NT2/D1 (cell line): ENCODE measurements around the gene MPG.
A peak's percentile ranks its signal among the peaks of the same experiment; 100 is the strongest.

Experiments
- DNase-seq: peaks from one replicate; pipeline ENCODE4 v3.0.0-alpha.2; 2011; ENCODE audit warnings: low read depth, low spot score
- H3K27me3 ChIP-seq: 2 replicates; pipeline ENCODE4 v1.6.0; 2011; ENCODE audit warnings: mild to moderate bottlenecking; ENCODE audit not compliant: insufficient read length, insufficient read depth
- H3K36me3 ChIP-seq: 2 replicates; pipeline ENCODE4 v1.6.1; 2011; ENCODE audit warnings: mild to moderate bottlenecking, low read length, mixed read lengths; ENCODE audit not compliant: insufficient read depth, insufficient read length
- H3K4me1 ChIP-seq: 2 replicates; pipeline ENCODE4 v1.5.1; 2011; ENCODE audit not compliant: insufficient read depth, insufficient read length
- H3K4me3 ChIP-seq: 2 replicates; pipeline ENCODE4 v1.5.1; 2011; ENCODE audit warnings: low read depth; ENCODE audit not compliant: insufficient read length
- H3K9ac ChIP-seq: 2 replicates; pipeline ENCODE4 v1.6.0; 2011; ENCODE audit warnings: low read depth; ENCODE audit not compliant: insufficient read length
- H3K9me3 ChIP-seq: 2 replicates; pipeline ENCODE4 v1.5.1; 2011; ENCODE audit warnings: mild to moderate bottlenecking, low read length; ENCODE audit not compliant: insufficient read depth
- SUZ12 ChIP-seq: IDR thresholded peaks from 2 replicates; pipeline ENCODE4 v1.6.1; 2011; ENCODE audit not compliant: insufficient read length, insufficient read depth; ENCODE audit errors: extremely low read depth
- YY1 ChIP-seq: IDR thresholded peaks from 2 replicates; pipeline ENCODE4 v1.6.1; 2011; ENCODE audit not compliant: insufficient read length, insufficient read depth
- ZNF274 ChIP-seq: IDR thresholded peaks from 2 replicates; pipeline ENCODE4 v1.6.1; 2011; ENCODE audit warnings: mild to moderate bottlenecking, low read depth, low read length

Gene MPG

GRCh38 chr16:76535-77272 lies 1.3 kb upstream of the MPG start:
- Histone ChIP-seq H3K4me1 (peaks cover 50% of the 10 kb centered on the region), H3K36me3 (peaks cover 24% of the 10 kb centered on the region), H3K4me3 (peak overlapping the region; percentile 85), H3K9ac (peak overlapping the region; percentile 97), H3K9me3 (no peaks in the 10 kb centered on the region), H3K27me3 (peaks cover 4% of the 10 kb centered on the region)
- TF ChIP-seq ZNF274 = no peak
- TF ChIP-seq YY1 = no peak
- no peak for TF ChIP-seq SUZ12
- no peak for DNase-seq

- TF ChIP-seq YY1 = no peak
- TF ChIP-seq SUZ12 = no peak
- no peak for TF ChIP-seq ZNF274
- Histone ChIP-seq H3K27me3 (peaks cover 4% of the 10 kb centered on the region), H3K4me1 (peaks cover 53% of the 10 kb centered on the region), H3K9me3 (no peaks in the 10 kb centered on the region), H3K9ac (peak overlapping the region; percentile 97), H3K4me3 (peak overlapping the region; percentile 85), H3K36me3 (peaks cover 26% of the 10 kb centered on the region)
- no peak for DNase-seq
Measured at GRCh38 chr16:77273-77806, 685 bp upstream of the MPG start.

- Histone ChIP-seq H3K9ac (peak overlapping the region; percentile 97), H3K36me3 (peaks cover 36% of the 10 kb centered on the region), H3K9me3 (no peaks in the 10 kb centered on the region), H3K27me3 (peaks cover 4% of the 10 kb centered on the region), H3K4me1 (peaks cover 48% of the 10 kb centered on the region), H3K4me3 (peak overlapping the region; percentile 85)
- TF ChIP-seq SUZ12 (no peak), YY1 (no peak), ZNF274 (no peak)
- DNase-seq = no peak
Measured at GRCh38 chr16:78444-79150, 572 bp downstream of the MPG start.

- H3K27me3 ChIP-seq = peaks cover 4% of the 10 kb centered on the region
- DNase-seq = no peak
- peaks cover 42% of the 10 kb centered on the region for H3K4me1 ChIP-seq
- peak overlapping the region; percentile 85 for H3K4me3 ChIP-seq
- TF ChIP-seq ZNF274 (no peak), SUZ12 (no peak), YY1 (no peak)
- no peaks in the 10 kb centered on the region for H3K9me3 ChIP-seq
- peaks cover 44% of the 10 kb centered on the region for H3K36me3 ChIP-seq
- peak overlapping the region; percentile 97 for H3K9ac ChIP-seq
Measured at GRCh38 chr16:79151-80054, 1.4 kb downstream of the MPG start.

GRCh38 chr16:83060-83603 lies 5.1 kb downstream of the MPG start:
- Histone ChIP-seq H3K27me3 (peaks cover 4% of the 10 kb centered on the region), H3K36me3 (peaks cover 77% of the 10 kb centered on the region), H3K9me3 (no peaks in the 10 kb centered on the region), H3K4me1 (peaks cover 18% of the 10 kb centered on the region), H3K4me3 (no peak overlapping the region), H3K9ac (no peak overlapping the region)
- TF ChIP-seq ZNF274 (no peak), SUZ12 (no peak), YY1 (no peak)
- no peak for DNase-seq

- H3K36me3 ChIP-seq = peaks cover 82% of the 10 kb centered on the region
- H3K9ac ChIP-seq = no peak overlapping the region
Measured at GRCh38 chr16:83781-84615, 6.0 kb downstream of the MPG start.

More at GRCh38 chr16:83781-84615, 6.0 kb downstream of the MPG start:
- DNase-seq = no peak
- Histone ChIP-seq H3K9me3 (no peaks in the 10 kb centered on the region), H3K27me3 (no peaks in the 10 kb centered on the region), H3K4me1 (peaks cover 13% of the 10 kb centered on the region), H3K4me3 (no peak overlapping the region)
- no peak for TF ChIP-seq SUZ12
- TF ChIP-seq ZNF274 = no peak
- no peak for TF ChIP-seq YY1
